CD8-positive, alpha-beta memory T cell (primary cell): Measurements from ENCODE around the gene PLLP. TPM values are rescaled to one million over a fixed set of nuclear protein-coding genes. Genes with fewer than 3 reads are reported as not detected.

Experiments used
- CTCF ChIA-PET: fragments of 350-600 bp; sonication (Branson Sonifier 250); formaldehyde crosslinking; loops from one replicate; lab custom pipeline; 2021; ENCODE audit warnings: antibody characterized with exemption; lab: Charles Lee
- POLR2A ChIA-PET: fragments of 350-600 bp; sonication (Branson Sonifier 250); formaldehyde crosslinking; loops from one replicate; lab custom pipeline; 2021; ENCODE audit warnings: antibody characterized with exemption; lab: Charles Lee
- DNase-seq, 5 donors: peaks; one replicate each; pipeline versions ENCODE4 v3.0.0 to v3.0.0-alpha.2; 2020 to 2022; ENCODE audit warnings: mixed read lengths in 1 of 5
- H3K27ac ChIP-seq: one replicate; pipeline ENCODE4 v1.7.0; 2013; ENCODE audit warnings: low read depth, mild to moderate bottlenecking, low read length, moderate library complexity
- H3K27me3 ChIP-seq: 2 replicates; pipeline ENCODE4 v1.7.0; 2013; ENCODE audit warnings: low read length, mild to moderate bottlenecking; ENCODE audit not compliant: insufficient read depth, poor library complexity, severe bottlenecking
- H3K36me3 ChIP-seq: 2 replicates; pipeline ENCODE4 v1.7.0; 2013; ENCODE audit warnings: mild to moderate bottlenecking, low read length, moderate library complexity; ENCODE audit not compliant: insufficient read depth
- H3K4me1 ChIP-seq: 2 replicates; pipeline ENCODE4 v1.7.0; 2013; ENCODE audit warnings: mild to moderate bottlenecking, low read length, moderate library complexity; ENCODE audit not compliant: insufficient read depth
- H3K4me3 ChIP-seq: 2 replicates; pipeline ENCODE4 v1.7.0; 2013; ENCODE audit warnings: mild to moderate bottlenecking, low read length
- H3K9me3 ChIP-seq: 2 replicates; pipeline ENCODE4 v1.7.0; 2013; ENCODE audit warnings: mild to moderate bottlenecking, low read length
- H3K27ac Mint-ChIP-seq, 8 donors: one replicate each; pipeline ENCODE4 v1.8.0; 2020 to 2021; ENCODE audit warnings: mixed read lengths in 8 of 8, mild to moderate bottlenecking in 6 of 8, inconsistent platforms in 3 of 8, moderate library complexity in 3 of 8
- H3K27me3 Mint-ChIP-seq, 2 donors: one replicate each; pipeline ENCODE4 v1.8.0; 2020 to 2021; ENCODE audit warnings: mixed read lengths in 2 of 2, mild to moderate bottlenecking in 1 of 2, moderate library complexity in 1 of 2
- H3K36me3 Mint-ChIP-seq, 3 donors: one replicate each; pipeline ENCODE4 v1.8.0; 2020 to 2021; ENCODE audit warnings: mixed read lengths in 3 of 3, inconsistent platforms in 1 of 3, mild to moderate bottlenecking in 1 of 3
- H3K4me1 Mint-ChIP-seq, 3 donors: one replicate each; pipeline ENCODE4 v1.8.0; 2020 to 2021; ENCODE audit warnings: mixed read lengths in 3 of 3, inconsistent platforms in 1 of 3, mild to moderate bottlenecking in 1 of 3
- H3K4me3 Mint-ChIP-seq, 7 donors: one replicate each; pipeline ENCODE4 v1.8.0; 2020 to 2021; ENCODE audit warnings: mixed read lengths in 7 of 7, mild to moderate bottlenecking in 6 of 7, moderate library complexity in 4 of 7, inconsistent platforms in 2 of 7
- H3K9me3 Mint-ChIP-seq, 5 donors: one replicate each; pipeline ENCODE4 v1.8.0; 2020 to 2022; ENCODE audit warnings: mixed read lengths in 5 of 5, mild to moderate bottlenecking in 3 of 5, moderate library complexity in 2 of 5, inconsistent platforms in 1 of 5
- polyA plus RNA-seq: library from polyadenylated mRNA; unstranded; fragments of 300-500 nt; fragmentation: Illumina TruSeq; gene quantifications from one replicate; pipeline ENCODE4 v1.2.3, GENCODE V29; 2021
- total RNA-seq, 2 experiments: library from RNA; stranded (reverse); gene quantifications; one replicate each; pipeline ENCODE4 v1.2.3, GENCODE V29; 2021

Gene PLLP
- total and polyA plus RNA-seq, 3 experiments from 2014 or later, result 0.49 to 0.72 TPM; not detected in 1

DNA sequence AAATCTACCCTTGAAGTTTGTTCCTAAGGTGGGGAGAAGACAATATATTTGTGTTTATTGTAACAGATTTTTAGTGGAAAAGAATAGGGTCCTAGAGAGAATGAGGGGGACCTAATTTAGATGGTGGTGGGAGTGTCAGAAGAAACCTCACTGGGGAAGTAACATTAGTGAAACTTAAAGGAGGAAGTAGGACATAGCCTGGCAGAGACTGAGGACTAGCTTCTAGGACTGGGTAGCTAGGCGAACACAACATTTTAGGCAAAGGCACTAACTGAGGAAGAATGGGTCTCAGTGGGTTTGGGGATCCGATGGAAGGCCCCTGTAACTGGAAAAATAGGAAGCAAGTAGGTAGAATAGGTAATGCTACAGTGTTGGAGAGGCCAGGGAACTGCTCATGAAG lies 43.6 kb downstream of the PLLP start:
- Mint-ChIP-seq H3K4me3 (peak overlapping the region in 1 of 7 donors; percentile 51), H3K27ac (peak overlapping the region in 3 of 8 donors; percentile 7 to 87 (median 32)), H3K9me3 (no peaks in the 10 kb centered on the region), H3K4me1 (peaks cover 11 to 17% (median 14%) of the 10 kb centered on the region in 3 donors), H3K27me3 (no peaks in the 10 kb centered on the region), H3K36me3 (peaks cover 0 to 36% (median 3%) of the 10 kb centered on the region in 3 donors)
- Histone ChIP-seq H3K4me1 (peaks cover 13% of the 10 kb centered on the region), H3K4me3 (no peak overlapping the region), H3K27me3 (no peaks in the 10 kb centered on the region), H3K27ac (no peak overlapping the region), H3K36me3 (peaks cover 7% of the 10 kb centered on the region), H3K9me3 (no peaks in the 10 kb centered on the region)
- CTCF ChIA-PET, result no interaction called here
- POLR2A ChIA-PET, result no interaction called here
- no peak for DNase-seq

DNA sequence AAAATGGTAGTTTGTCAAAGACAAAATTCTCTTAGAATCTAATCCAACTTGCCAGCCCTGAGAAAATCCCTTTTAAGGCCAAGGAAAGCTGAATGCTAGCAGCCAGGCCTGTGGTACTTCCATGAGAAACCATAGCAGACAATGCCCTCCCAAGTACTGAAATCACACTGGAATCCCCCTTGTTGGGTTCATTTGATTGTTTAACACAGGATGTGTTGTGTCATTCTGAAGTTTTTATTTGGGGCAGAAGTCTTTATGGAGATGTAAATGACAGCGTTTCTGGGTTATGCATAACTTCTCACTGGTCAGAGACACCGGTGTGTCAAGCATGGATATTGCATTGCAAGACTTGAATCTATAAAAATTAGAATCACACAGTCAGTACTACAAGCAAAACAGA lies 45.4 kb downstream of the PLLP start:
- Histone ChIP-seq H3K4me1 (peaks cover 3% of the 10 kb centered on the region), H3K36me3 (peaks cover 17% of the 10 kb centered on the region), H3K27ac (no peak overlapping the region), H3K27me3 (no peaks in the 10 kb centered on the region), H3K4me3 (no peak overlapping the region), H3K9me3 (no peaks in the 10 kb centered on the region)
- H3K27ac Mint-ChIP-seq, result peak overlapping the region in 2 of 8 donors; percentile 24 to 47
- no peaks in the 10 kb centered on the region for H3K9me3 Mint-ChIP-seq
- ChIA-PET POLR2A (no interaction called here), CTCF (no interaction called here)
- peaks cover 0 to 5% (median 2%) of the 10 kb centered on the region in 3 donors for H3K4me1 Mint-ChIP-seq
- no peak for DNase-seq
- H3K36me3 Mint-ChIP-seq, result peaks cover 0 to 48% (median 12%) of the 10 kb centered on the region in 3 donors
- H3K27me3 Mint-ChIP-seq, result no peaks in the 10 kb centered on the region
- H3K4me3 Mint-ChIP-seq, result no peak overlapping the region

DNA sequence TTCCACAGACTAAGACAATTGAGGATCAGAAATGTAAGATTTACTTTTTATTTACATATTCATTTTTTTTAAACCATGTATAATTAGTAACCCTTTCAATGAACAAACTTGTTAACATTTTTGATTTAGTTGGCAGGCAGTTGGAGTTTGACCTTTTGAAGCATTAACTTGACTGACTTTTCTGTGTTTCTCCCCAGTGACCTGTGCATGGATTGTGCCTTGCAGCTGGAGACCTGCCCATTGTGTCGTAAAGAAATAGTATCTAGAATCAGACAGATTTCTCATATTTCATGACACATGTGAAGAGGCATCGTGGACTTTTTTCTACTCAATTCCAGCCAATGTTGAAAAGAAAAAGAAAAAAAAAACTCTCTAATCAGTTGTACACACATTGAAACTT lies 45.8 kb downstream of the PLLP start:
- POLR2A ChIA-PET, result no interaction called here
- CTCF ChIA-PET, result no interaction called here

DNA sequence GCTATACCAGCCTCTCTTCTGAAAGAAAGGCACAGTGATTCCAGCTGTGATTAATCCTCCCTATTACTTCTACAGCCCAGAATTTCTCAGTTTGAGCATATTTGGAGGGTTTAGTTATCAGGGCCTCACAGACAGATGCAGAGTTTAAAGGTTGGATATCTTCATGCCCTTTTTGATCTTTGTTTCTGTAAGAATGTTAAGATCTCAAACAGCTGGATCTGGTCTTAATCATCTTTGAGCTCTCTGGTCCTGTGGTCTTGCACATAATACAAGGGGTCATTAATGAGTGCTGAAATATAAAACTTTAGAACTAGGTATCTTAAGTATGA lies 48.5 kb downstream of the PLLP start:
- H3K9me3 ChIP-seq, result no peaks in the 10 kb centered on the region
- H3K36me3 ChIP-seq, result peaks cover 43% of the 10 kb centered on the region
- no peak overlapping the region for H3K4me3 ChIP-seq
- Mint-ChIP-seq H3K4me1 (no peaks in the 10 kb centered on the region), H3K27me3 (no peaks in the 10 kb centered on the region), H3K4me3 (no peak overlapping the region), H3K9me3 (no peaks in the 10 kb centered on the region), H3K36me3 (peaks cover 2 to 76% (median 22%) of the 10 kb centered on the region in 3 donors), H3K27ac (peak overlapping the region in 4 of 8 donors; percentile 0 to 69 (median 58))
- ChIA-PET POLR2A (no interaction called here), CTCF (no interaction called here)
- no peaks in the 10 kb centered on the region for H3K27me3 ChIP-seq
- H3K4me1 ChIP-seq, result no peaks in the 10 kb centered on the region
- DNase-seq, result no peak
- H3K27ac ChIP-seq, result no peak overlapping the region

More for the DNA sequence above, 45.8 kb downstream of the PLLP start:
- H3K4me3 Mint-ChIP-seq, result no peak overlapping the region
- DNase-seq, result no peak
- H3K36me3 Mint-ChIP-seq, result peaks cover 0 to 52% (median 16%) of the 10 kb centered on the region in 3 donors
- H3K4me3 ChIP-seq, result no peak overlapping the region
- H3K27me3 ChIP-seq, result no peaks in the 10 kb centered on the region
- peaks cover 0 to 2% (median 0%) of the 10 kb centered on the region in 3 donors for H3K4me1 Mint-ChIP-seq
- peaks cover 22% of the 10 kb centered on the region for H3K36me3 ChIP-seq
- H3K4me1 ChIP-seq, result no peaks in the 10 kb centered on the region
- no peaks in the 10 kb centered on the region for H3K9me3 Mint-ChIP-seq
- H3K27me3 Mint-ChIP-seq, result no peaks in the 10 kb centered on the region
- peak overlapping the region in 2 of 8 donors; percentile 47 to 64 for H3K27ac Mint-ChIP-seq
- no peaks in the 10 kb centered on the region for H3K9me3 ChIP-seq
- no peak overlapping the region for H3K27ac ChIP-seq

DNA sequence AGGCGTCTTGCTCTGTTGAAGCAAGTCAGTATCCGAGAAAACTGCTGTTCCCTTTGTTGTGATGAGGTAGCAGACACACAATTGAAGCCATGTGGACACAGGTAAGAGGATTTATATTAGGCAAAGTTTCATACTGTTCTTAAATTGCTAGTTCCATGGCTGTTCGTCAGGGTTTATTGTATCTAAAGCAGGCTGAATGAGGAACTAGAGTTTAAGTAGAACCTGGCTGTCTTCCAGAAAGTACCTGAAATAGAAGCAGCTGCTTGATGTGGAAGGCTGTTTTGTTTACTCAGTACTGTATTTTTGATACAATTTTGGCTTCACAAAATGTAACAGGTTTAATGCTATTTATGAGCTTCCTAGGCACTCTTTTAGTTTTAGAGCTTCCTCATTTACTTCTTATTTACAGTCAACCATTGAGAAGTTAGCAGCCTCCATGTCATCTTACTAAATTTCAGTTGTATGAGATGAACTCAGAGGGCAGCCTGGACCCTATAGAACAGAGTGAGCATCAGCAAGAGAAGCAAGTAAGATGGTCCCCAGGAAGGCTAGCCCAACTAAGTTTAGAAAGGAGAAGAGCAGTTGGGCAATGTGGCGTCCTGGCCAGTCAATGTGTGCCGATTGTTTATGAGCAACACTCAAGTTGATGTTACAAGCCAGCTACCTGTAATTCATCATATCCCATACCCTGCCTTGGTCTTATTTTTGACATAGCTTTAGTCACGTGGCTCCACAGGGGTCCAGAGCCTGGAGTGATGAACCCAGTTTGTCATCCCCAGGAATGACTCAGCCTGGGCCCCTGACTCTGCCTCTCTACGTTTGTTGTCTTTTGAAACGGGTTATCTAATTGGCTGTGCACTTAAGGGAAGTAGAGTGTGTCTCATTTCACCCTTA lies 49.1 kb downstream of the PLLP start:
- ChIA-PET CTCF (no interaction called here), POLR2A (no interaction called here)
- Mint-ChIP-seq H3K9me3 (no peaks in the 10 kb centered on the region), H3K27me3 (no peaks in the 10 kb centered on the region), H3K27ac (peak overlapping the region in 2 of 8 donors; percentile 17 to 66), H3K36me3 (peaks cover 6 to 82% (median 26%) of the 10 kb centered on the region in 3 donors), H3K4me1 (no peaks in the 10 kb centered on the region), H3K4me3 (peak overlapping the region in 1 of 7 donors; percentile 36)
- Histone ChIP-seq H3K27ac (no peak overlapping the region), H3K27me3 (no peaks in the 10 kb centered on the region), H3K4me1 (no peaks in the 10 kb centered on the region), H3K36me3 (peaks cover 49% of the 10 kb centered on the region), H3K4me3 (no peak overlapping the region), H3K9me3 (no peaks in the 10 kb centered on the region)
- no peak for DNase-seq

DNA sequence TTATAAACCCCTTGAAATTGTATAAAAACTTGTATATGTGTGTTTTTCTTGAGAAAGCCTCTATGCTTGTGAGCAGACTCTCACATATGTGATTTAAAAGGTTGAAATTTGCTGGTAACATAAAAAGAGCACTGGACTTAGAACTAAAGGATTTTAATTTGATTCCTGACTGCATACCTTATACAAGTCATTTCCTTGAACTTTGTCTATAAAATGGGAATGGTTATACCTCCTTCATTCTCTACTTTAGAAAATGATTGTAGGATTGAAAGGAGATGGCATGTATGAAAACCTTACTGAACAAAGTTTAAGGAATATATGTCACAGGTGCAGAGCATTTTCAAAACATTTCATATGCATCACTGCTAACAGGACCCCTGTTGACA lies 49.8 kb downstream of the PLLP start:
- no peak for DNase-seq
- Histone ChIP-seq H3K4me1 (no peaks in the 10 kb centered on the region), H3K27ac (no peak overlapping the region), H3K9me3 (no peaks in the 10 kb centered on the region), H3K36me3 (peaks cover 52% of the 10 kb centered on the region), H3K27me3 (no peaks in the 10 kb centered on the region), H3K4me3 (no peak overlapping the region)
- Mint-ChIP-seq H3K27me3 (no peaks in the 10 kb centered on the region), H3K4me3 (no peak overlapping the region), H3K27ac (no peak overlapping the region), H3K4me1 (no peaks in the 10 kb centered on the region), H3K36me3 (peaks cover 9 to 83% (median 28%) of the 10 kb centered on the region in 3 donors), H3K9me3 (no peaks in the 10 kb centered on the region)
- CTCF ChIA-PET, result no interaction called here
- POLR2A ChIA-PET, result no interaction called here

DNA sequence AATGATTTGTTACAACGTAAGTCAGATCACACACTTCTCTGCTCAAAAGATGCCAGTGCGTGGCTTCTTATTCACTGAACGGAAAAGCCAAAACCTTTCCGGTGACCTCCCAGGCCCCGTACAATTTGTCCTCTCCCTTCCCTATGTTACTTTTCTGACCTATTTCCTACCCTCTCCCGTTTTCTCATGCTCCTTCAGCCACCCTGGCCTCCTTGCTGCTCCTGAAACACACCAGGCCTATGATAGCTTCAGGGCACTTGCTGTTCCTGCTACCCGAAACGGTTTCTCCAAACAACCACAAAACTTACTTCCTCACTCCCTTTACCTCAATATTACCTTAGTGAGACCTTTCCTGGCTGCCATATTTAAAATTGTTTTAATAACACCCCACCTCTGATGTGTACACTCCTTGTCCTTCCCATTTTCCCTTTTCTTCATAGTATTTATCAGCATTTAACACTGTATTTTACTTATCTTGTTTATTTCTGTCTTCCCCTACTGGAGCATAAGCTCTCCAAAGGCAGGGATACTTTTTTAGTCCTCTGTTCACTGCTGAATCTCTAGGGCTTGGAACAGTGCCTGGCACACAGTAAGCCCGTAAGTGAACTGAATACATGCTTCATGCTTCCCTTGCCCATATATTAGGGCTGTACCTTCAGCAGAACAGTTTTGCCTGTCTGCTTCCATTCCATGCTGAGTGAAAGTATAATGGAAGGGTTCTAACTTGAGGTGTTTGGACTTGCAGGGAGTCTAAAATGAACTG lies 50.3 kb downstream of the PLLP start:
- no peaks in the 10 kb centered on the region for H3K9me3 ChIP-seq
- no peak overlapping the region for H3K4me3 ChIP-seq
- H3K4me1 ChIP-seq, result no peaks in the 10 kb centered on the region
- peaks cover 52% of the 10 kb centered on the region for H3K36me3 ChIP-seq
- H3K27me3 ChIP-seq, result no peaks in the 10 kb centered on the region
- Mint-ChIP-seq H3K4me1 (no peaks in the 10 kb centered on the region), H3K27me3 (no peaks in the 10 kb centered on the region), H3K9me3 (no peaks in the 10 kb centered on the region), H3K36me3 (peaks cover 9 to 82% (median 28%) of the 10 kb centered on the region in 3 donors), H3K4me3 (peak overlapping the region in 1 of 7 donors; percentile 2), H3K27ac (peak overlapping the region in 5 of 8 donors; percentile 9 to 75 (median 22))
- ChIA-PET POLR2A (no interaction called here), CTCF (no interaction called here)
- no peak overlapping the region for H3K27ac ChIP-seq
- DNase-seq, result no peak

DNA sequence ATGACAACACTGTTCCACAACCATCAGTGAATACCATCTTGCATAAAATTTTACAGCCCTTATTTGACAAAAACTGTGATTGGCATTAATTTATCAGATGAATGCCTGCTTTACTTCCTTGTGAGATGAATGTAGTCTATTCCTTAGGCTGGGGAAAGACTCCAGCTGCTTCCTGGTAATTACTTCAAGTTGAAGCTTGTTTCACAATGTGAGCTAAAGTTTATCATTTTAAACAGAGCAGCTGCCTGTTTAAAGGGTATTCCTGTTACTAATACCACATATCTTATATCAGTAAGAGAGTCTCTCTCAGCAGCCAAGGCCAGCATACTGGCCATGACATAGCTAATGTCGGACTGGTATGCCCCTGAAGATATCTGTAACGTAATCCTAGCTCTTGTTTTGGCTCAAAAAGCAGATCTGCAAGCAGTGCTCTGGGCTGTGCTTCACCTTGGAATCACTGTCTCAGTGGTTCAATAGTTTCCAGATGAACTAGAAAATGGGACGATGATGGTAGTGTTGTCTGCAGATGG lies 52.6 kb downstream of the PLLP start:
- Histone ChIP-seq H3K27me3 (no peaks in the 10 kb centered on the region), H3K9me3 (no peaks in the 10 kb centered on the region), H3K4me3 (no peak overlapping the region), H3K27ac (no peak overlapping the region), H3K36me3 (peaks cover 56% of the 10 kb centered on the region), H3K4me1 (no peaks in the 10 kb centered on the region)
- POLR2A ChIA-PET, result no interaction called here
- Mint-ChIP-seq H3K4me3 (no peak overlapping the region), H3K4me1 (no peaks in the 10 kb centered on the region), H3K9me3 (no peaks in the 10 kb centered on the region), H3K36me3 (peaks cover 9 to 85% (median 34%) of the 10 kb centered on the region in 3 donors), H3K27me3 (no peaks in the 10 kb centered on the region), H3K27ac (no peak overlapping the region)
- CTCF ChIA-PET, result no interaction called here
- DNase-seq, result no peak
